Skeletal muscle tissue (tissue), 4 donors: ENCODE measurements around the gene GALP. TPM values are rescaled to one million over a fixed set of nuclear protein-coding genes. Genes with fewer than 3 reads are reported as not detected.
"Not testable (repeated sequence)": the region's sequence is repeated elsewhere in the genome, so short reads cannot be mapped to it uniquely, and the experiment has no call there.

Source experiments
- H3K27ac ChIP-seq: one replicate; pipeline ENCODE4 v1.7.0; 2013; ENCODE audit warnings: mild to moderate bottlenecking, low read depth, low read length, inconsistent platforms
- H3K27me3 ChIP-seq, 3 donors: one replicate each; pipeline ENCODE4 v1.7.0; 2013; ENCODE audit warnings: low read length in 3 of 3; ENCODE audit not compliant: control insufficient read depth in 3 of 3, insufficient read depth in 3 of 3
- H3K36me3 ChIP-seq, 3 donors: one replicate each; pipeline ENCODE4 v1.7.0; 2013; ENCODE audit warnings: low read length in 3 of 3; ENCODE audit not compliant: control insufficient read depth in 3 of 3, insufficient read depth in 3 of 3
- H3K4me1 ChIP-seq, 3 donors: one replicate each; pipeline ENCODE4 v1.7.0; 2013; ENCODE audit warnings: low read length in 3 of 3, mild to moderate bottlenecking in 3 of 3; ENCODE audit not compliant: control insufficient read depth in 3 of 3, insufficient read depth in 3 of 3
- H3K4me3 ChIP-seq, 3 donors: one replicate each; pipeline ENCODE4 v1.7.0; 2013; ENCODE audit warnings: low read length in 3 of 3
- H3K9ac ChIP-seq, 3 donors: one replicate each; pipeline ENCODE4 v1.7.0; 2013; ENCODE audit warnings: low read length in 3 of 3, mild to moderate bottlenecking in 3 of 3, moderate library complexity in 2 of 3, low read depth in 1 of 3
- H3K9me3 ChIP-seq, 3 donors: one replicate each; pipeline ENCODE4 v1.7.0; 2013; ENCODE audit warnings: low read length in 3 of 3; ENCODE audit not compliant: control insufficient read depth in 3 of 3
- total RNA-seq: library from RNA; depleted of rRNA; stranded (reverse); fragments of >200 nt; gene quantifications from one replicate; pipeline ENCODE4 v1.2.3, GENCODE V29; 2014
- donor health status: Osteomylitis.

The GALP gene
- total RNA-seq: not detected

DNA sequence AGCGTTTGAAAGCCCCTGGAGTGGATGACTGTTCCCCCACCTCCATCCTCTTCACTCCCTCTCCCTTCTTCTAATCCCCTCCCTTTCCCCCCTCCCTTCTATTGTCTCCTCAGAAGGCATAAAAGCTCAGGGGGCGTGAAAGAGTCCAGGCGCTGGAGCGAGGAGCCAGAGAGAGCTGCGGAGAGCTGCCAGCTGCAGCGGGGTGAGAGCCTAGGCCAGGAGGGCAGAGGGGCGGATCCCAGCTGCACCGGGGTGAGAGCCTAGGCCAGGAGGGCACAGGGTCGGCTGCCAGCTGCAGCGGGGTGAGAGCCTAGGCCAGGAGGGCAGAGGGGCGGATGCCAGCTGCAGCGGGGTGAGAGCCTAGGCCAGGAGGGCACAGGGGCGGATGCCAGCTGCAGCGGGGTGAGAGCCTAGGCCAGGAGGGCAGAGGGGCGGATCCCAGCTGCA, at the start of gene GALP:
Gene GALP, plus strand, starts transcription at position 148 of the 447 bp plus-strand sequence. CDS start 1,101 bp downstream, outside the sequence.
- H3K27me3 ChIP-seq: peaks cover 25 to 32% (median 27%) of the 10 kb centered on the region in 3 donors
- H3K4me3 ChIP-seq, H3K36me3 ChIP-seq, H3K4me1 ChIP-seq, H3K9ac ChIP-seq, H3K27ac ChIP-seq, H3K9me3 ChIP-seq: not testable (repeated sequence)

DNA sequence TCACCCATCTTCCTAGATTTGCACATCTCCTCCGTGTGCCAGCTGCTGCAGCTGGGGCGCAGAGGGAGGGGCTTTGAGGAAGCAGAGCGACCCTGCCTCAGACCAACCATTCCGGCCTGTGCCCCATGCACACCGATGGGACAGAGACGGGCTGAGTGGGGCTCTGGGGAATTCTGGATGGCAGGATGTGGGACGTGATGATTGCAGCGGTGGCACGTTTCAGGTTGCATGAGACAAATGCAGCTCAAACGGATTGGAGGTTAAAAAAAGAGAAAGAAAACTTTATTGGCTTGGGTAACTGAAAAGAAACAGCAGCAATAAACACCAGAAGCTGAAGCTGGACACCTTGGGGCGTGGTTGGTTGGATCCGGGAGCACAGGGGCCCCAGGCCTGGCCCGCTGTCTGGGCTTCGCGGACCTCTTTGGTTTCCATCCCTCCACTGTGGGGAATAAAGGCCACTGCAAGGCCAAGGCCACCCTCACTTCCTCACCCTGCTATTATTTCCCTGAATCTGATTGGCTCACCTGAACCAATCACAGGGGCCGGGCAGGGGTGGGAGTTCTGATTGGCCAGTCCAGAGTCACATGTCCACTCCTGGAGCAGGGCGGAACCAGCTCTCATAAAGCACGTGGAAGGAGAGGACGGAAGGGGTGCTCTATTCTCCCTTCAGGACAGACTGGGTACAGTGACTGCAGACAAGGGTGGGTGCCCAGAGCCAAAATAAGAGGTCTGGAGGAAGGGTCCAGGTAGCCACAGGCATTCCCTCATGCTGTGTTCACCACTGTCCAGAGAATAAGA, 48.6 kb upstream of the GALP start:
- Histone ChIP-seq H3K4me1 (peaks cover 9 to 15% (median 13%) of the 10 kb centered on the region in 3 donors), H3K9ac (no peak overlapping the region), H3K9me3 (no peaks in the 10 kb centered on the region), H3K4me3 (no peak overlapping the region), H3K27me3 (no peaks in the 10 kb centered on the region), H3K27ac (no peak overlapping the region), H3K36me3 (no peaks in the 10 kb centered on the region)

DNA sequence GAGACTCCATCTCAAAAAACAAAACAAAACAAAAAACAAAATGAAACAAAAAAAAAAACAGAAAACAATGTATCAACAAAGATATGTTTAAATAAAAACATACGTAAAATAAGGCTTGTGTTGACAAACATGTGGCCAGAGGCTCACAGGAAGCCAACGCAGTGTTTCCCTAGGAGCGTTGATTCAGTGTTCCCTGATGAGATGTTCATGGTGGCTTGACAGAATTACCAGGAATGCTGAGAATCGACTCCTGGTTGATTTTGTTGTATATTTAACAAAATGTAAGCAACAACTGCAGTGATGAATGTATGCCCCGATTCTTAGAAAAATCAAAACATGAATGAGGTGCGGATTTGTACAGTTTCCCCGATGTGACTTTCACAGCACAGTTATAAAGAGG, 45.8 kb upstream of the GALP start:
- H3K9ac ChIP-seq: no peak overlapping the region
- H3K4me3 ChIP-seq: no peak overlapping the region
- H3K27me3 ChIP-seq: no peaks in the 10 kb centered on the region
- no peak overlapping the region for H3K27ac ChIP-seq
- H3K9me3 ChIP-seq: no peaks in the 10 kb centered on the region
- H3K4me1 ChIP-seq: peaks cover 9 to 15% (median 13%) of the 10 kb centered on the region in 3 donors
- H3K36me3 ChIP-seq: no peaks in the 10 kb centered on the region

DNA sequence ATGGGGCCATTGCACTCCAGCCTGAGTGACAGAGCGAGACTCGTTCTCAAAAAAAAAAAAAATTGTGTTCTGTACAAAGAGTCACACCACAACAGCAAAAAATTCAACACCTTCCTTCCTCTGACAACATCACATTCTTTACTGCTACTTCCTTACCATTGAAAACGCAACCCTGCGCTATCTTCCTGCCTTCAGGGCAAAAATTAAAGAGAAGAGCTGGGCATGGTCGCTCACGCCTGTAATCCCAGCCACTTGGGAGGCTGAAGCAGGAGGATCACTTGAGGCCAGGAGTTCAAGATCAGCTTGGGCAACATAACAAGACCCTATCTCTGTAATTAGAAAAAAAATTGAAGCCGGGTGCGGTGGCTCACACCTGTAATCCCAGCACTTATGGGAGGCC, 44.2 kb upstream of the GALP start:
- Histone ChIP-seq H3K9ac (no peak overlapping the region), H3K27ac (no peak overlapping the region), H3K36me3 (no peaks in the 10 kb centered on the region)

DNA sequence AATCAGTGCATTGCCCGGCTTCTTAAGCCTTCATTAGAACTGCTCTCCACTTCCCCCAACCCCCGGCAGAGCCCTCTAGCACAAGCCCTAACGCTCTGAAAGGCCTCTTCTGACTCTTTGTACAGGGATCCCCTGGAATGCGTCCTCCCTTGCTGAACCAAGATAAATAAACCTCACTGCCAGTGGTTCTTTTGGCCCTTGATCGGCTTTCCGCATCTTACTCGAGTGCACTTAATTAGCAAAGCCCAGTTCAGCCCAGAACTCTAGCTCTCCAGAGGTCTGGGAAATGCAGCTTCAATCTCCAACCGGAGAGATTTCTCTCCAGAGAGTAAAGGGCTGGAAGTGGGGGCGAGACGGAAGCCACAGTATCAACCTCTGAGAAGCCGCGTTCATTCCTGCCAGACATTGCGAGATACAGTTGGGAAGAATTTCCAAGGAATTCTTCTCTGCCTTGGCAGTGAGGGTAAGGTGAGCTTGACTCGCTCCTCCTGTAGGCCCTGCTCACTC, 43.4 kb upstream of the GALP start:
- H3K9ac ChIP-seq: peak overlapping the region in 1 of 3 donors; percentile 40
- H3K4me1 ChIP-seq: no peaks in the 10 kb centered on the region
- no peaks in the 10 kb centered on the region for H3K9me3 ChIP-seq
- no peaks in the 10 kb centered on the region for H3K27me3 ChIP-seq
- H3K4me3 ChIP-seq: no peak overlapping the region
- no peak overlapping the region for H3K27ac ChIP-seq
- H3K36me3 ChIP-seq: no peaks in the 10 kb centered on the region

More for the DNA sequence above, 44.2 kb upstream of the GALP start:
- Histone ChIP-seq H3K9me3 (no peaks in the 10 kb centered on the region), H3K4me1 (no peaks in the 10 kb centered on the region), H3K4me3 (no peak overlapping the region), H3K27me3 (no peaks in the 10 kb centered on the region)

DNA sequence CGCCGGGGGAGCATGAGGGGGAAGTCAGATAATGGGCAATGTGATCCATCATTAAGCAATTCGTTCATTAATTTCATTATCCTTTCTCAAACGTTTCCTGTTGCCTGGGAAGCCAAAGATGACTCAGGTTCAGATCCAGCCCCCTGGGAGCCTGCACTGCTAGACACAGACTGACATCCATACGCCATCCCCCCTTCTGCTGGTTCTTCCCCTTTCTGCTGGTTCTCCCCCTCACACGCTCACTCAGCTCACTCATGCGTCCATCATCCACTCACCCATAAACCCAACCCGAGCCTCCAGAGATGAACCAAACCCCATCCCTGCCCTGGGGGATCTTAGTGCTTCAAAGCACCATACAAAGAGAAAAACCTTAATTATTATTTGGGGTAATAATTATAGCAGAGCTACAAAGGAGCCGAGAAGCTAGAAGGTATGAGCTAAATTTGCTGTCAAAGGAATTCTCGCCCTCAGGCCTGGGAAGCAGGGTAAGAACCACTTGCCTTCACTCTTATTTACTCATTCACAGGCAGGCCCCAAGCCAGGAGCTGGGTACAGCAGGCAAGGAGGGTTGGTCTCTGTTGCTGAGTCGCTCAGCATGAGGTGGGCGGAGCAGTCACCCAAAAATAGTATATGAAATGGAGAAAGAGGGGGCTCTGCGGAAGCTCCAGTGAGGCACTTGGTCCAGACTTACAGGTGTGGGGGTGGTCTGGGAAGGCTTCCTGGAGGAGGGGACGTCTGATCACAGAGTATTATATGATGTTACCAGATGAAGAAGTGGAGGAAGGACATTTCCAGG, 41.8 kb upstream of the GALP start:
- H3K27ac ChIP-seq: no peak overlapping the region
- no peak overlapping the region for H3K4me3 ChIP-seq
- H3K27me3 ChIP-seq: no peaks in the 10 kb centered on the region
- no peaks in the 10 kb centered on the region for H3K36me3 ChIP-seq
- no peaks in the 10 kb centered on the region for H3K9me3 ChIP-seq
- H3K9ac ChIP-seq: no peak overlapping the region
- no peaks in the 10 kb centered on the region for H3K4me1 ChIP-seq

DNA sequence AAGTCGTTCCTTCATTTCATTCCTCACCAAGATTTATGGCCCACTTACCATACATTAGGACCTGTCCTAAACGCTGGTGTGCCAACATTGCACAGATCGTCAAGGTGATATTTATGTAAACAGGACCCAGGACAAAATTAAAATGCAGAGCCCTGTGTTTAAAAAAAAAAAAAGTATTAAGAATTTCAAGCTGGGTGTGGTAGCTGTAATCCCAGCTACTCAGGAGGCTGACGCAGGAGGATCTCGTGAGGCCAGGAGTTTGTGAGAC, 41.2 kb upstream of the GALP start:
- Histone ChIP-seq H3K9ac (no peak overlapping the region), H3K36me3 (no peaks in the 10 kb centered on the region), H3K4me1 (no peaks in the 10 kb centered on the region), H3K27me3 (no peaks in the 10 kb centered on the region), H3K27ac (no peak overlapping the region), H3K9me3 (no peaks in the 10 kb centered on the region), H3K4me3 (no peak overlapping the region)

DNA sequence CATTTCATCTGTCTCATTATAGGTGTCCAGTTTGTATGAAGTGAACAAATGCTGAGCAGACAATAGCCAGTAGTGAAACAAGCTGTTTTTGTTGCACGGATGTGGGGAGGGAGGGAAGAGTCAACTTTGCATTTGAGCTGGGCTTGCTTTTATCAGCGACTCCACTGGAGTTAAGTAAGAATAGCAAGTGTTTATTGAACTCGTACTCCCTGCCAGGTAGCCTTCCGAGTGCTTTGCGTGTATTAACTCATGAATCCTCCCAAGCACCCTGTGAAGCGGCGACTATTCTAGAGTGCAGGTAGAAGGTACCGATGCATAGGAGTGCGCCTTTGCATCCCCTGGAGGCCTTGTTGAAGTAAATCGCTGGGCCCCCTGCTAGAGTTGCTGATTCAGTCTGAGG, 39.4 kb upstream of the GALP start:
- Histone ChIP-seq H3K27me3 (no peaks in the 10 kb centered on the region), H3K4me3 (no peak overlapping the region), H3K9ac (no peak overlapping the region), H3K4me1 (peaks cover 6 to 7% (median 7%) of the 10 kb centered on the region in 3 donors), H3K9me3 (no peaks in the 10 kb centered on the region), H3K27ac (no peak overlapping the region), H3K36me3 (no peaks in the 10 kb centered on the region)

DNA sequence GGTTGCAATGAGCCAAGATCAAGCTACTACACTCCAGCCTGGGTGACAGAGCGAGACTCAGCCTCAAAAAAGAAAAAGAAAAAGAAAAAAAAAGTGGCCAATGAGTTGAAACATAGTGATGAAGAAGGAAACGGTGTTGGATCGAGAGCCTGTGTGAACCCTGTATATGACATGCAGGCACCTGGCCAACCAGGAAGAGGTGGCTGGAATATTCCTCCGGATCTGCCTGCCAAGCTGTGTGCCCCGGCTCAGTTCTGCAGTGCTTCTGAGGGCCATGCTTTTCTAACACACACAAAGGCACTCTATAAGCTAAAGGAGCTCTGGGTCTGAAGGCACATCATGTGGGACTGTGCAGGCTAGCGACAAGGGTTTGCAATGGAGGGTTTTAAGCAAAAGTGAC, 38.4 kb upstream of the GALP start:
- Histone ChIP-seq H3K9ac (no peak overlapping the region), H3K4me3 (no peak overlapping the region), H3K27me3 (no peaks in the 10 kb centered on the region), H3K27ac (no peak overlapping the region), H3K36me3 (no peaks in the 10 kb centered on the region), H3K4me1 (peaks cover 11 to 13% (median 13%) of the 10 kb centered on the region in 3 donors), H3K9me3 (no peaks in the 10 kb centered on the region)

DNA sequence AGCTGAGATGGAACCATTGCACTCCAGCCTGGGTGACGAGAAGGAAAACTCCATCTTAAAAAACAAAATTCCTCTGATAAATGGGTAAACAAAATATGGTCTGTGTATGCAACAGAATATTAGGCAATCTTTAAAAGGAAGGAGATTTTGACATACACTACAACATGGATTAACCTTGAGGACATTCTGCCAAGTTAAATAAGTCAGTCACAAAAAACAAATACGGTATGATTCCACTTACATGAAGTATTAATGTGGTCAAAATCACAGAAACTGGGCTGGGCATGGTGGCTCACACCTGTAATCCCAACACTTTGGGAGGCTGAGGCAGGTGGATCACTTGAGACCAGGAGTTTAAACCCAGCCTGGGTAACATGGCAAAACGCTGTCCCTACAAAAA, 37.7 kb upstream of the GALP start:
- peaks cover 0 to 2% (median 0%) of the 10 kb centered on the region in 3 donors for H3K36me3 ChIP-seq
- H3K27me3 ChIP-seq: no peaks in the 10 kb centered on the region
- no peaks in the 10 kb centered on the region for H3K9me3 ChIP-seq
- H3K9ac ChIP-seq: no peak overlapping the region
- H3K4me3 ChIP-seq: no peak overlapping the region
- peaks cover 13 to 20% (median 15%) of the 10 kb centered on the region in 3 donors for H3K4me1 ChIP-seq
- H3K27ac ChIP-seq: no peak overlapping the region
